HCT116 (cell line): ENCODE results near the gene CCDC39. TPM values are rescaled to one million over a fixed set of nuclear protein-coding genes. Genes with fewer than 3 reads are reported as not detected.

Source experiments
- ATAC-seq: fragments of 200-7000 bp; cut with Tn5 transposase; 2 replicates; pipeline ENCODE4 v1.9.1; 2020; ENCODE audit warnings: mild to moderate bottlenecking, moderate library complexity
- BruUV-seq: library from RNA; stranded (reverse); fragments of 400-500 nt; replicated peaks from 2 replicates; lab custom pipeline; 2021; lab: Mats Ljungman, UMichigan
- CTCF ChIA-PET: fragments of 300-600 bp; sonication (Branson Sonifier 250); formaldehyde crosslinking; loops from one replicate; lab custom pipeline; 2021; ENCODE audit warnings: antibody characterized with exemption; lab: Charles Lee
- POLR2A ChIA-PET: fragments of 300-600, 350-600 bp; sonication (Branson Sonifier 250); formaldehyde crosslinking; loops from one replicate; lab custom pipeline; 2021; ENCODE audit warnings: antibody characterized with exemption; lab: Charles Lee
- RAD21 ChIA-PET, 2 experiments: fragments of 300-600 bp; sonication (Branson Sonifier 250); formaldehyde crosslinking; loops; one replicate each; lab custom pipeline; 2023; ENCODE audit warnings: low total read pairs in 2 of 2; ENCODE audit not compliant: uncharacterized antibody in 2 of 2, unreplicated experiment in 2 of 2, low non-redundant PET in 1 of 2; lab: Charles Lee
- DNase-seq: peaks from one replicate; pipeline ENCODE4 v3.0.0-alpha.2; 2010; ENCODE audit warnings: low read depth, low spot score
- H2AFZ ChIP-seq: fragments of 200-600 bp; shearing (Covaris generic), sonication (generic); 2 replicates; pipeline ENCODE4 v1.6.1; 2017; ENCODE audit warnings: low read depth, mixed run types, mixed read lengths, antibody characterized with exemption, low read length; ENCODE audit not compliant: poor library complexity, severe bottlenecking
- H3K27ac ChIP-seq: 2 replicates; pipeline ENCODE4 v1.5.1; 2012; ENCODE audit warnings: low read depth, low read length
- H3K27me3 ChIP-seq: fragments of 200-600 bp; sonication (generic); 2 replicates; pipeline ENCODE4 v1.6.1; 2016; ENCODE audit warnings: mixed run types, low read length, mixed read lengths; ENCODE audit not compliant: insufficient read depth
- H3K36me3 ChIP-seq, 2 experiments: fragments of 200-500 bp in 1 of 2; fragments of 200-600 bp in 1 of 2; sonication (Bioruptor generic) in 1 of 2; sonication (generic) in 1 of 2; 2 replicates each; pipeline versions ENCODE4 v1.5.1 to v1.6.1; 2014 to 2016; ENCODE audit warnings: low read length in 2 of 2, inconsistent platforms in 1 of 2, mixed read lengths in 1 of 2, mixed run types in 1 of 2; ENCODE audit not compliant: insufficient read depth in 2 of 2, control insufficient read depth in 1 of 2
- H3K4me1 ChIP-seq, 2 experiments: fragments of 200-600 bp in 1 of 2; sonication (generic) in 1 of 2; 2 replicates each; pipeline versions ENCODE4 v1.5.1 to v1.6.1; 2012 to 2017; ENCODE audit warnings: low read length in 2 of 2, inconsistent platforms in 1 of 2, mild to moderate bottlenecking in 1 of 2, mixed read lengths in 1 of 2, mixed run types in 1 of 2, moderate library complexity in 1 of 2; ENCODE audit not compliant: insufficient read depth in 2 of 2, control insufficient read depth in 1 of 2
- H3K4me2 ChIP-seq: fragments of 200-600 bp; sonication (generic); 2 replicates; pipeline ENCODE4 v1.6.1; 2017; ENCODE audit warnings: mixed run types, low read length, mixed read lengths
- H3K4me3 ChIP-seq, 2 experiments: fragments of 200-600 bp in 1 of 2; sonication (generic) in 1 of 2; replicated peaks in 1 of 2; 2 replicates each; pipeline ENCODE4 v1.5.1; 2011 to 2016; ENCODE audit warnings: low read length in 2 of 2, control low read depth in 1 of 2, low read depth in 1 of 2, mild to moderate bottlenecking in 1 of 2, mixed read lengths in 1 of 2, mixed run types in 1 of 2
- H3K79me2 ChIP-seq: fragments of 200-600 bp; sonication (generic); 2 replicates; pipeline ENCODE4 v1.6.1; 2017; ENCODE audit warnings: mild to moderate bottlenecking, mixed run types, low read length, moderate library complexity, mixed read lengths; ENCODE audit not compliant: insufficient read depth
- H3K9ac ChIP-seq: fragments of 200-600 bp; sonication (generic); 2 replicates; pipeline ENCODE4 v1.6.1; 2016; ENCODE audit warnings: low read length, mixed read lengths
- H3K9me2 ChIP-seq: fragments of 200-600 bp; sonication (generic), shearing (Covaris generic); 2 replicates; pipeline ENCODE4 v1.6.1; 2017; ENCODE audit warnings: mixed run types, mild to moderate bottlenecking, moderate library complexity; ENCODE audit not compliant: insufficient read depth
- H3K9me3 ChIP-seq, 2 experiments: fragments of 200-500 bp in 1 of 2; fragments of 200-600 bp in 1 of 2; sonication (Bioruptor generic) in 1 of 2; sonication (generic) in 1 of 2; 2 replicates each; pipeline ENCODE4 v1.6.1; 2014 to 2017; ENCODE audit warnings: low read length in 2 of 2, mixed read lengths in 2 of 2, inconsistent platforms in 1 of 2, low read depth in 1 of 2, mild to moderate bottlenecking in 1 of 2, mixed run types in 1 of 2, moderate library complexity in 1 of 2; ENCODE audit not compliant: control insufficient read depth in 1 of 2, insufficient read depth in 1 of 2
- H4K20me1 ChIP-seq: fragments of 200-600 bp; sonication (generic), shearing (Covaris generic); 2 replicates; pipeline ENCODE4 v1.6.1; 2017; ENCODE audit warnings: mixed run types, mild to moderate bottlenecking, moderate library complexity; ENCODE audit not compliant: insufficient read depth
- CEBPB ChIP-seq: IDR thresholded peaks from 2 replicates; pipeline ENCODE4 v1.6.1; 2012; ENCODE audit warnings: low read depth
- ELF1 ChIP-seq: IDR thresholded peaks from 2 replicates; pipeline ENCODE4 v1.6.1; 2012; ENCODE audit warnings: low read depth, borderline replicate concordance
- EZH2phosphoT487 ChIP-seq: fragments of 200-600 bp; IDR thresholded peaks from 2 replicates; pipeline ENCODE4 v1.6.1; 2018; ENCODE audit warnings: antibody characterized with exemption, borderline replicate concordance
- POLR2A ChIP-seq: IDR thresholded peaks from 2 replicates; pipeline ENCODE4 v1.7.0; 2011; ENCODE audit warnings: borderline replicate concordance; ENCODE audit not compliant: insufficient read depth, insufficient read length; ENCODE audit errors: extremely low read depth
- RAD21 ChIP-seq: IDR thresholded peaks from 2 replicates; pipeline ENCODE4 v1.6.1; 2012; ENCODE audit warnings: low read depth, mild to moderate bottlenecking
- SRF ChIP-seq: IDR thresholded peaks from 2 replicates; pipeline ENCODE4 v1.6.1; 2012; ENCODE audit warnings: low read depth
- TCF7L2 ChIP-seq: IDR thresholded peaks from 2 replicates; pipeline ENCODE4 v1.7.0; 2011; ENCODE audit warnings: borderline replicate concordance, inconsistent platforms; ENCODE audit not compliant: insufficient read depth, insufficient read length; ENCODE audit errors: extremely low read depth
- intact Hi-C: fragments of 100-400 bp; cut with micrococcal nuclease; formaldehyde crosslinking; loops from 2 replicates; pipeline ENCODE4 v1.10.0; 2022
- total RNA-seq: library from RNA; stranded (reverse); gene quantifications from one replicate; pipeline ENCODE4 v1.2.1, GENCODE V29; 2021; ENCODE audit not compliant: unreplicated experiment
- TF ChIP-seq, protein P1 (sequence below): IDR thresholded peaks from 2 replicates; pipeline ENCODE4 v1.6.1; 2012
- TF ChIP-seq, protein P2 (sequence below), 3 experiments: fragments of 200-600 bp in 1 of 3; sonication (generic) in 1 of 3; IDR thresholded peaks in 2 of 3; conservative IDR thresholded peaks in 1 of 3; 2 replicates each; pipeline ENCODE4 v1.5.1; 2012 to 2017; ENCODE audit warnings: low read depth in 2 of 3, low read length in 2 of 3, antibody characterized with exemption in 1 of 3, borderline replicate concordance in 1 of 3, control low read depth in 1 of 3, mild to moderate bottlenecking in 1 of 3, mixed read lengths in 1 of 3, mixed run types in 1 of 3, moderate library complexity in 1 of 3; ENCODE audit not compliant: insufficient read depth in 1 of 3

Gene CCDC39
- total RNA-seq, 1 experiment from 2014 or later, result not detected

DNA sequence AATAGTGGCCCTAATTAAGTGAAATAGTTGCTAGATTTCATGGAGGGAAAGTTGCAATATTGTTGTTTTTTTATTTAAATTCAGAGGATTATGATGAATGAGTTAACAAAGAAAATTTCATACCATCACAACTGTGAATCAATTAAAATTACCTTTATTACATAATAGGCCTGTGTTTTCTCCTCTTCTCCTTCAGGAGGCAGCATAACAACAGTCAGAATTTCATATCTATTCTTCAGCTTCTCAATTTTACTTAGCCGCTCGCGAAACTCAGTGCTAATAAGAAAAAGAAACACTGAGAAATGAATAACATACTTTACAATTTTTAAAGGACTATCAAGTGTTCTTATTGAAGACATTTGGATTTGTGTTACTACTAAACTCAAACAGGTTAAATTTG lies 48.0 kb downstream of the CCDC39 start:
- intact Hi-C loops, result no loop called here
- Histone ChIP-seq H2AFZ (no peak overlapping the region), H3K27ac (no peak overlapping the region), H3K9me3 (no peaks in the 10 kb centered on the region), H3K27me3 (peaks cover 32% of the 10 kb centered on the region), H4K20me1 (no peaks in the 10 kb centered on the region), H3K36me3 (no peaks in the 10 kb centered on the region), H3K4me1 (no peaks in the 10 kb centered on the region), H3K4me2 (no peak overlapping the region), H3K4me3 (no peak overlapping the region), H3K79me2 (no peaks in the 10 kb centered on the region), H3K9ac (no peak overlapping the region), H3K9me2 (no peaks in the 10 kb centered on the region)
- ChIA-PET CTCF (interaction anchor here (1.7 kb wide), 1 partner anchor 1070 kb away, joined by 3 read pairs; no protein-coding TSS in a partner anchor), RAD21 (no interaction called here), POLR2A (no interaction called here)
- ATAC-seq (no peak), DNase-seq (no peak)
- no TSS peak for BruUV-seq
- TF ChIP-seq TCF7L2 (no peak), EZH2phosphoT487 (no peak), POLR2A (no peak), CEBPB (no peak), RAD21 (peak; percentile 29), ELF1 (no peak), SRF (no peak)
- TF ChIP-seq, protein P1, sequence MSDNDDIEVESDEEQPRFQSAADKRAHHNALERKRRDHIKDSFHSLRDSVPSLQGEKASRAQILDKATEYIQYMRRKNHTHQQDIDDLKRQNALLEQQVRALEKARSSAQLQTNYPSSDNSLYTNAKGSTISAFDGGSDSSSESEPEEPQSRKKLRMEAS, result no peak
- TF ChIP-seq, protein P2, sequence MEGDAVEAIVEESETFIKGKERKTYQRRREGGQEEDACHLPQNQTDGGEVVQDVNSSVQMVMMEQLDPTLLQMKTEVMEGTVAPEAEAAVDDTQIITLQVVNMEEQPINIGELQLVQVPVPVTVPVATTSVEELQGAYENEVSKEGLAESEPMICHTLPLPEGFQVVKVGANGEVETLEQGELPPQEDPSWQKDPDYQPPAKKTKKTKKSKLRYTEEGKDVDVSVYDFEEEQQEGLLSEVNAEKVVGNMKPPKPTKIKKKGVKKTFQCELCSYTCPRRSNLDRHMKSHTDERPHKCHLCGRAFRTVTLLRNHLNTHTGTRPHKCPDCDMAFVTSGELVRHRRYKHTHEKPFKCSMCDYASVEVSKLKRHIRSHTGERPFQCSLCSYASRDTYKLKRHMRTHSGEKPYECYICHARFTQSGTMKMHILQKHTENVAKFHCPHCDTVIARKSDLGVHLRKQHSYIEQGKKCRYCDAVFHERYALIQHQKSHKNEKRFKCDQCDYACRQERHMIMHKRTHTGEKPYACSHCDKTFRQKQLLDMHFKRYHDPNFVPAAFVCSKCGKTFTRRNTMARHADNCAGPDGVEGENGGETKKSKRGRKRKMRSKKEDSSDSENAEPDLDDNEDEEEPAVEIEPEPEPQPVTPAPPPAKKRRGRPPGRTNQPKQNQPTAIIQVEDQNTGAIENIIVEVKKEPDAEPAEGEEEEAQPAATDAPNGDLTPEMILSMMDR (IDR thresholded peaks at IDR 0.05 in 2 of 3, conservative IDR thresholded peaks at IDR 0.05 in 1 of 3; ENCODE audit: borderline replicate concordance in 1 of 3, insufficient read depth in 1 of 3, low read depth in 2 of 3, low read length in 2 of 3), result peak in 2 of 3 experiments; percentile 20 to 42; a peak in 2 of 6 replicates
